Endothelial cell of umbilical vein (primary cell): ENCODE data around the gene ZDHHC24. TPM values are rescaled to one million over a fixed set of nuclear protein-coding genes. Genes with fewer than 3 reads are reported as not detected.

Experiments
- BruUV-seq: library from RNA; stranded (reverse); fragments of 400-500 nt; replicated peaks from 2 replicates; lab custom pipeline; 2021; lab: Mats Ljungman, UMichigan
- CTCF ChIA-PET: fragments of 300-600, 350-600 bp; sonication (Branson Sonifier 250); formaldehyde crosslinking; loops from one replicate; lab custom pipeline; 2021; ENCODE audit warnings: antibody characterized with exemption, inconsistent platforms; lab: Charles Lee
- POLR2A ChIA-PET: fragments of 300-600, 350-600 bp; sonication (Branson Sonifier 250); formaldehyde crosslinking; loops from one replicate; lab custom pipeline; 2021; ENCODE audit warnings: antibody characterized with exemption, inconsistent platforms; lab: Charles Lee
- DNase-seq: peaks from one replicate; pipeline ENCODE4 v3.0.0-alpha.2; 2011; ENCODE audit warnings: low read depth, low spot score
- FAIRE-seq: peaks from 2 replicates; lab custom pipeline; 2011; peaks lifted over from hg19 to GRCh38; lab: Jason Lieb, UNC
- H2AFZ ChIP-seq: 2 replicates; pipeline ENCODE4 v1.6.0; 2012; ENCODE audit warnings: low read depth, low read length, control low read depth, inconsistent platforms
- H3K27ac ChIP-seq: 2 replicates; pipeline ENCODE4 v1.5.1; 2011; ENCODE audit warnings: low read depth, mild to moderate bottlenecking, control low read depth, low read length, moderate library complexity; ENCODE audit not compliant: insufficient read depth
- H3K27me3 ChIP-seq, 2 experiments: 2 replicates each; pipeline versions ENCODE4 v1.6.0 to v1.6.1; 2011; ENCODE audit warnings: low read length in 2 of 2, mixed read lengths in 1 of 2; ENCODE audit not compliant: control insufficient read depth in 2 of 2, insufficient read depth in 2 of 2
- H3K36me3 ChIP-seq, 2 experiments: 2 replicates in 1 of 2; 3 replicates in 1 of 2; pipeline ENCODE4 v1.5.1; 2011; ENCODE audit warnings: low read length in 2 of 2, mild to moderate bottlenecking in 1 of 2, moderate library complexity in 1 of 2; ENCODE audit not compliant: control insufficient read depth in 2 of 2, insufficient read depth in 2 of 2; ENCODE audit errors: extremely low read depth in 1 of 2
- H3K4me1 ChIP-seq: 3 replicates; pipeline ENCODE4 v1.5.1; 2011; ENCODE audit warnings: mild to moderate bottlenecking, low read length; ENCODE audit not compliant: control insufficient read depth, insufficient read depth; ENCODE audit errors: extremely low read depth
- H3K4me2 ChIP-seq: 2 replicates; pipeline ENCODE4 v1.6.1; 2011; ENCODE audit warnings: low read length, control low read depth, mixed read lengths; ENCODE audit not compliant: insufficient read depth
- H3K4me3 ChIP-seq, 3 experiments: fragments of 200-600 bp in 1 of 3; sonication (generic), shearing (Covaris generic) in 1 of 3; replicated peaks in 1 of 3; 2 replicates each; pipeline ENCODE4 v1.5.1; 2011 to 2016; ENCODE audit warnings: control low read depth in 3 of 3, low read length in 3 of 3, mild to moderate bottlenecking in 2 of 3, inconsistent platforms in 1 of 3, low read depth in 1 of 3, moderate library complexity in 1 of 3; ENCODE audit not compliant: insufficient read depth in 1 of 3
- H3K79me2 ChIP-seq: 2 replicates; pipeline ENCODE4 v1.6.0; 2012; ENCODE audit warnings: low read length, inconsistent platforms; ENCODE audit not compliant: control insufficient read depth, insufficient read depth
- H3K9ac ChIP-seq: replicated peaks from 2 replicates; pipeline ENCODE3; 2011; ENCODE audit warnings: low read length, control low read depth; ENCODE audit not compliant: insufficient read depth; ENCODE audit errors: extremely low read depth
- H3K9me1 ChIP-seq: replicated peaks from 3 replicates; pipeline ENCODE4 v1.6.0; 2011; ENCODE audit warnings: mild to moderate bottlenecking, low read length; ENCODE audit not compliant: control insufficient read depth, insufficient read depth; ENCODE audit errors: extremely low read depth
- H3K9me3 ChIP-seq: replicated peaks from 2 replicates; pipeline ENCODE4 v1.5.1; 2012; ENCODE audit warnings: low read length, inconsistent platforms; ENCODE audit not compliant: control insufficient read depth, insufficient read depth
- H4K20me1 ChIP-seq: replicated peaks from 2 replicates; pipeline ENCODE3; 2011; ENCODE audit warnings: mild to moderate bottlenecking, low read length; ENCODE audit not compliant: control insufficient read depth, insufficient read depth; ENCODE audit errors: extremely low read depth
- EZH2 ChIP-seq: IDR thresholded peaks from 2 replicates; pipeline ENCODE4 v1.6.1; 2012; ENCODE audit warnings: borderline replicate concordance, low read depth, mild to moderate bottlenecking, moderate library complexity, low read length, inconsistent platforms; ENCODE audit not compliant: severe bottlenecking
- FOS ChIP-seq: IDR thresholded peaks from 2 replicates; pipeline ENCODE4 v1.6.1; 2011; ENCODE audit warnings: mild to moderate bottlenecking, low read length, moderate library complexity, borderline replicate concordance; ENCODE audit not compliant: insufficient read depth
- GATA2 ChIP-seq: IDR thresholded peaks from 2 replicates; pipeline ENCODE4 v1.7.0; 2011; ENCODE audit warnings: low read depth, mild to moderate bottlenecking, moderate library complexity, mixed read lengths, low read length; ENCODE audit not compliant: insufficient read length, insufficient read depth
- JUN ChIP-seq: IDR thresholded peaks from 2 replicates; pipeline ENCODE4 v1.6.1; 2011; ENCODE audit warnings: borderline replicate concordance, low read depth; ENCODE audit not compliant: insufficient read length, insufficient read depth
- MYC ChIP-seq: IDR thresholded peaks from one replicate; pipeline ENCODE4 v1.6.1; 2011; ENCODE audit warnings: mild to moderate bottlenecking, low read depth, low read length
- POLR2A ChIP-seq: IDR thresholded peaks from 2 replicates; pipeline ENCODE4 v1.6.1; 2012; ENCODE audit warnings: low read depth, mild to moderate bottlenecking, control low read depth, low read length
- POLR2AphosphoS5 ChIP-seq: IDR thresholded peaks from 2 replicates; pipeline ENCODE4 v1.6.1; 2012; ENCODE audit warnings: low read depth, mild to moderate bottlenecking, control low read depth, low read length, moderate library complexity; ENCODE audit not compliant: insufficient read depth
- dilution Hi-C: fragments of 300-500 bp; cut with MboI; formaldehyde crosslinking; loops from one replicate; pipeline ENCODE4 v1.15.0; 2019; ENCODE audit warnings: low sequenced_read_pairs; ENCODE audit not compliant: extremely low pct_ligation_motif_present
- intact Hi-C: fragments of 100-400 bp; cut with micrococcal nuclease; formaldehyde crosslinking; loops from one replicate; pipeline ENCODE4 v1.10.0; 2022
- polyA plus RNA-seq, 4 experiments: library from polyadenylated mRNA; depleted of rRNA in 3 of 4; stranded (reverse) in 3 of 4; unstranded in 1 of 4; fragments of >200 nt; gene quantifications; 2 replicates each; pipeline versions ENCODE4 v1.2.1 to v1.2.3, GENCODE V29; 2011 to 2012; ENCODE audit warnings: missing spikeins in 1 of 4
- total RNA-seq: library from RNA; stranded (reverse); gene quantifications from 2 replicates; pipeline ENCODE4 v1.2.3, GENCODE V29; 2021
- TF ChIP-seq, protein P1 (sequence below), 2 donors: IDR thresholded peaks; 1 replicate in 1 of 2; 2 replicates in 1 of 2; pipeline ENCODE4 v1.5.1; 2011; ENCODE audit warnings: low read length in 2 of 2, mild to moderate bottlenecking in 2 of 2, moderate library complexity in 2 of 2, control low read depth in 1 of 2, inconsistent platforms in 1 of 2, low read depth in 1 of 2; ENCODE audit not compliant: insufficient read depth in 1 of 2; ENCODE audit errors: extremely low read depth in 1 of 2
- TF ChIP-seq, protein P2 (sequence below): IDR thresholded peaks from 2 replicates; pipeline ENCODE4 v1.6.1; 2011; ENCODE audit not compliant: insufficient read depth, insufficient read length

ZDHHC24 gene
- total and polyA plus RNA-seq, 2 donors (not counting 3 experiments of a cell fraction or from before 2014, with no cell fraction given) = 20.1 to 21.1 TPM

DNA sequence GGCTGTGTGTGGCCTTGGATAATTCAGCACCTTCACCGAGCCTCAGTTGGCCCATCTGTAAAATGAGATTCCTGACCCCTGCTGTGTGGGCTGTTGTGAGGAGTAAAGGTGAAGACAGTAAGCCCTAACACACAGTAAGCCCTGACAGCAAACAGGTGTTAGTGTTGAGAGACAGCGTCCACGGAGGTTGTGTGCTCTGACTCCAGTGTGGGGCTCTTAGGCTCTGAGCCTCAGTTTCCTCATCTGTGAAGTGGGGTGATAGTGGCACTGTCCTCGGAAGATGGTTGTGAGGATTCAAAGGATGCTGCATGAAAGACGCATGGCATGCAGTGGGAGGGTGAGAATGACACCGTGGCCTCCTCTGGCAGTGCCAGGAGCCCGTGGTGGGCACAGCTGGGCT lies 51.4 kb downstream of the ZDHHC24 start:
- Histone ChIP-seq H3K79me2 (no peaks in the 10 kb centered on the region), H3K36me3 (peaks cover 0 to 22% of the 10 kb centered on the region in 2 experiments), H3K27ac (no peak overlapping the region), H3K9ac (no peak overlapping the region), H3K9me3 (no peaks in the 10 kb centered on the region), H3K4me1 (no peaks in the 10 kb centered on the region), H4K20me1 (no peaks in the 10 kb centered on the region), H2AFZ (no peak overlapping the region), H3K9me1 (no peaks in the 10 kb centered on the region), H3K4me2 (no peak overlapping the region), H3K4me3 (no peak overlapping the region), H3K27me3 (no peaks in the 10 kb centered on the region)
- POLR2A ChIA-PET = no interaction called here
- BruUV-seq = no TSS peak
- intact Hi-C loops (no loop called here), dilution Hi-C loops (no loop called here)
- DNase-seq = no peak
- no peak for TF ChIP-seq MYC
- no peak for TF ChIP-seq JUN
- no peak for TF ChIP-seq GATA2
- TF ChIP-seq EZH2 = no peak
- TF ChIP-seq POLR2A = no peak
- TF ChIP-seq, protein P1, sequence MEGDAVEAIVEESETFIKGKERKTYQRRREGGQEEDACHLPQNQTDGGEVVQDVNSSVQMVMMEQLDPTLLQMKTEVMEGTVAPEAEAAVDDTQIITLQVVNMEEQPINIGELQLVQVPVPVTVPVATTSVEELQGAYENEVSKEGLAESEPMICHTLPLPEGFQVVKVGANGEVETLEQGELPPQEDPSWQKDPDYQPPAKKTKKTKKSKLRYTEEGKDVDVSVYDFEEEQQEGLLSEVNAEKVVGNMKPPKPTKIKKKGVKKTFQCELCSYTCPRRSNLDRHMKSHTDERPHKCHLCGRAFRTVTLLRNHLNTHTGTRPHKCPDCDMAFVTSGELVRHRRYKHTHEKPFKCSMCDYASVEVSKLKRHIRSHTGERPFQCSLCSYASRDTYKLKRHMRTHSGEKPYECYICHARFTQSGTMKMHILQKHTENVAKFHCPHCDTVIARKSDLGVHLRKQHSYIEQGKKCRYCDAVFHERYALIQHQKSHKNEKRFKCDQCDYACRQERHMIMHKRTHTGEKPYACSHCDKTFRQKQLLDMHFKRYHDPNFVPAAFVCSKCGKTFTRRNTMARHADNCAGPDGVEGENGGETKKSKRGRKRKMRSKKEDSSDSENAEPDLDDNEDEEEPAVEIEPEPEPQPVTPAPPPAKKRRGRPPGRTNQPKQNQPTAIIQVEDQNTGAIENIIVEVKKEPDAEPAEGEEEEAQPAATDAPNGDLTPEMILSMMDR (IDR thresholded peaks at IDR 0.05; ENCODE audit: extremely low read depth in 1 of 2, insufficient read depth in 1 of 2, low read depth in 1 of 2, low read length in 2 of 2) = no peak
- TF ChIP-seq POLR2AphosphoS5 = no peak
- TF ChIP-seq FOS = no peak
- TF ChIP-seq, protein P2, sequence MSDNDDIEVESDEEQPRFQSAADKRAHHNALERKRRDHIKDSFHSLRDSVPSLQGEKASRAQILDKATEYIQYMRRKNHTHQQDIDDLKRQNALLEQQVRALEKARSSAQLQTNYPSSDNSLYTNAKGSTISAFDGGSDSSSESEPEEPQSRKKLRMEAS = no peak
- FAIRE-seq = no peak
- CTCF ChIA-PET = no interaction called here
